GM10248 (cell line): ENCODE data around the gene SCUBE1.

Source experiments
- CTCF ChIA-PET: fragments of 300-600 bp; sonication (Branson Sonifier 250); formaldehyde crosslinking; extraction: SDS; loops from one replicate; lab custom pipeline; 2021; ENCODE audit warnings: antibody characterized with exemption; lab: Yijun Ruan, JAX
- POLR2A ChIA-PET: fragments of 350-650 bp; sonication (Branson Sonifier 250); formaldehyde crosslinking; extraction: SDS; loops from one replicate; lab custom pipeline; 2020; ENCODE audit warnings: antibody characterized with exemption; lab: Yijun Ruan, JAX
- DNase-seq: peaks from one replicate; pipeline ENCODE4 v3.0.0; 2012; ENCODE audit errors: extremely low spot score
- CTCF ChIP-seq: IDR thresholded peaks from 2 replicates; pipeline ENCODE4 v1.5.1; 2012; ENCODE audit warnings: mild to moderate bottlenecking, low read depth; ENCODE audit errors: extremely low read depth, missing control alignments, control extremely low read depth

SCUBE1 gene

GRCh38 chr22:43377548-43377895 is 34.4 kb upstream of the SCUBE1 start:
- ChIA-PET POLR2A (no interaction called here), CTCF (interaction anchor here (1.4 to 1.5 kb wide), 3 partner anchors 10 to 146 kb away, joined by 4 to 5 read pairs (median 5); no protein-coding TSS in a partner anchor)
- no peak for TF ChIP-seq CTCF

GRCh38 chr22:43376765-43377547 is 33.8 kb upstream of the SCUBE1 start:
- ChIA-PET POLR2A (no interaction called here), CTCF (interaction anchor here (1.4 to 1.5 kb wide), 3 partner anchors 11 to 145 kb away, joined by 4 to 5 read pairs (median 5); no protein-coding TSS in a partner anchor)
- no peak for TF ChIP-seq CTCF
- DNase-seq, result peak; percentile 51

More at GRCh38 chr22:43377548-43377895, 34.4 kb upstream of the SCUBE1 start:
- DNase-seq, result no peak

- ChIA-PET POLR2A (no interaction called here), CTCF (interaction anchor here (1.5 kb wide), 1 partner anchor 11 kb away, joined by 5 read pairs; no protein-coding TSS in a partner anchor)
- DNase-seq, result no peak
- no peak for TF ChIP-seq CTCF
Observed at GRCh38 chr22:43375951-43376455, 32.8 kb upstream of the SCUBE1 start.

GRCh38 chr22:43370036-43370435 is 26.9 kb upstream of the SCUBE1 start:
- no peak for TF ChIP-seq CTCF
- ChIA-PET POLR2A (no interaction called here), CTCF (no interaction called here)
- DNase-seq, result no peak

GRCh38 chr22:43365715-43366440 is 22.7 kb upstream of the SCUBE1 start:
- DNase-seq, result no peak
- TF ChIP-seq CTCF, result no peak
- ChIA-PET CTCF (interaction anchor here (1.1 kb wide), 1 partner anchor 18 kb away, joined by 3 read pairs; no protein-coding TSS in a partner anchor), POLR2A (no interaction called here)

GRCh38 chr22:43364169-43364435 is 20.9 kb upstream of the SCUBE1 start:
- no peak for TF ChIP-seq CTCF
- CTCF ChIA-PET, result interaction anchor here (0.6 to 1.8 kb wide), 3 partner anchors 9 to 17 kb away, joined by 3 to 10 read pairs (median 4); no protein-coding TSS in a partner anchor
- POLR2A ChIA-PET, result no interaction called here

More at GRCh38 chr22:43364169-43364435, 20.9 kb upstream of the SCUBE1 start:
- DNase-seq, result no peak
